WTC11 (cell line): ENCODE results near the gene THRSP. TPM values are rescaled to one million over a fixed set of nuclear protein-coding genes. Genes with fewer than 3 reads are reported as not detected.

Source experiments
- ATAC-seq: fragments of 200-7000 bp; cut with Tn5 transposase; 2 replicates; pipeline ENCODE4 v1.10.0; 2021; ENCODE audit warnings: mild to moderate bottlenecking, moderate library complexity
- CTCF ChIA-PET: fragments of 300-600 bp; sonication (Branson Sonifier 250); formaldehyde crosslinking; loops from one replicate; lab custom pipeline; 2021; ENCODE audit warnings: antibody characterized with exemption; lab: Charles Lee
- POLR2A ChIA-PET: fragments of 350-600 bp; sonication (Branson Sonifier 250); formaldehyde crosslinking; loops from one replicate; lab custom pipeline; 2021; ENCODE audit warnings: antibody characterized with exemption; lab: Charles Lee
- DNase-seq: peaks from one replicate; pipeline ENCODE4 v3.0.0; 2021; ENCODE audit warnings: low spot score
- H3K27ac Mint-ChIP-seq: 2 replicates; pipeline ENCODE4 v1.8.0; 2021; ENCODE audit warnings: mixed read lengths
- H3K27me3 Mint-ChIP-seq: 2 replicates; pipeline ENCODE4 v1.8.0; 2021; ENCODE audit warnings: low read depth, mild to moderate bottlenecking, moderate library complexity, mixed read lengths
- H3K36me3 Mint-ChIP-seq: 2 replicates; pipeline ENCODE4 v1.8.0; 2021; ENCODE audit warnings: mixed read lengths
- H3K4me1 Mint-ChIP-seq: 2 replicates; pipeline ENCODE4 v1.8.0; 2022; ENCODE audit warnings: mixed read lengths
- H3K4me3 Mint-ChIP-seq: 2 replicates; pipeline ENCODE4 v1.8.0; 2021; ENCODE audit warnings: mild to moderate bottlenecking, moderate library complexity, mixed read lengths
- H3K9me3 Mint-ChIP-seq: 2 replicates; pipeline ENCODE4 v1.8.0; 2021; ENCODE audit warnings: mixed read lengths
- KAT7 ChIP-seq: sonication (generic); formaldehyde crosslinking; IDR thresholded peaks from 2 replicates; pipeline ENCODE4 v1.8.1; 2023; ENCODE audit warnings: missing genetic modification reagents, mild to moderate bottlenecking, borderline replicate concordance
- ZNF317 ChIP-seq: sonication (generic); formaldehyde crosslinking; IDR thresholded peaks from 2 replicates; pipeline ENCODE4 v1.8.1; 2023; ENCODE audit warnings: low read depth, mild to moderate bottlenecking, moderate library complexity, missing genetic modification reagents, borderline replicate concordance
- total RNA-seq: library from RNA; stranded (reverse); gene quantifications from 3 replicates; pipeline ENCODE4 v1.2.3, GENCODE V29; 2021
- TF ChIP-seq, protein P1 (sequence below): sonication (generic); formaldehyde crosslinking; IDR thresholded peaks from 2 replicates; pipeline ENCODE4 v1.8.0; 2023; ENCODE audit warnings: missing genetic modification reagents, mild to moderate bottlenecking, borderline replicate concordance
- TF ChIP-seq, protein P2 (sequence below): sonication (generic); formaldehyde crosslinking; IDR thresholded peaks from 2 replicates; pipeline ENCODE4 v1.8.0; 2022; ENCODE audit warnings: mild to moderate bottlenecking, missing genetic modification reagents
- TF ChIP-seq, protein P3 (sequence below): sonication (generic); formaldehyde crosslinking; IDR thresholded peaks from 2 replicates; pipeline ENCODE4 v1.8.1; 2023; ENCODE audit warnings: mild to moderate bottlenecking, moderate library complexity, missing genetic modification reagents
- TF ChIP-seq, protein P4 (sequence below): sonication (generic); formaldehyde crosslinking; IDR thresholded peaks from 2 replicates; pipeline ENCODE4 v1.8.0; 2022; ENCODE audit warnings: mild to moderate bottlenecking, missing genetic modification reagents
- TF ChIP-seq, protein P5 (sequence below): fragments of 200-600 bp; IDR thresholded peaks from 2 replicates; pipeline ENCODE4 v1.8.0; 2022; ENCODE audit warnings: antibody characterized with exemption

The THRSP gene
- total RNA-seq, 1 experiment from 2014 or later: not detected

DNA sequence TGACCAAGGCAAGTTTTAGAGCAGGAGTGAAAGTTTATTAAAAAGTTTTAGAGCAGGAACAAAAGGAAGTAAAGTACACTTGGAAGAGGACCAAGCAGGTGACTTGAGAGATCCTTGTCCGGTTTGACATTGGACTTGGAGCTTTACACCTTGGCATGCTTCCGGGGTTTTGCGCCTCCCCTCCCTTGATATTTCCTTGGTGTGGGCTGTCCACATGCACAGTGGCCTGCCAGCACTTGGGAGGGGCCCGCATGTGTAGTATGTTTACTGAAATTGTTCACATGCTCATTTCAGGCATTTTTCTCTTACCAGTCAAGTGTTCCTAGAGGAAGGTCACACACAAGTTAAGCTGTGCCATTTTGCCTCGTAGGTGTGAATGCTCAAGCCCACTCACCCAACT is 19.0 kb upstream of the THRSP start (continued):
- TF ChIP-seq, protein P1, sequence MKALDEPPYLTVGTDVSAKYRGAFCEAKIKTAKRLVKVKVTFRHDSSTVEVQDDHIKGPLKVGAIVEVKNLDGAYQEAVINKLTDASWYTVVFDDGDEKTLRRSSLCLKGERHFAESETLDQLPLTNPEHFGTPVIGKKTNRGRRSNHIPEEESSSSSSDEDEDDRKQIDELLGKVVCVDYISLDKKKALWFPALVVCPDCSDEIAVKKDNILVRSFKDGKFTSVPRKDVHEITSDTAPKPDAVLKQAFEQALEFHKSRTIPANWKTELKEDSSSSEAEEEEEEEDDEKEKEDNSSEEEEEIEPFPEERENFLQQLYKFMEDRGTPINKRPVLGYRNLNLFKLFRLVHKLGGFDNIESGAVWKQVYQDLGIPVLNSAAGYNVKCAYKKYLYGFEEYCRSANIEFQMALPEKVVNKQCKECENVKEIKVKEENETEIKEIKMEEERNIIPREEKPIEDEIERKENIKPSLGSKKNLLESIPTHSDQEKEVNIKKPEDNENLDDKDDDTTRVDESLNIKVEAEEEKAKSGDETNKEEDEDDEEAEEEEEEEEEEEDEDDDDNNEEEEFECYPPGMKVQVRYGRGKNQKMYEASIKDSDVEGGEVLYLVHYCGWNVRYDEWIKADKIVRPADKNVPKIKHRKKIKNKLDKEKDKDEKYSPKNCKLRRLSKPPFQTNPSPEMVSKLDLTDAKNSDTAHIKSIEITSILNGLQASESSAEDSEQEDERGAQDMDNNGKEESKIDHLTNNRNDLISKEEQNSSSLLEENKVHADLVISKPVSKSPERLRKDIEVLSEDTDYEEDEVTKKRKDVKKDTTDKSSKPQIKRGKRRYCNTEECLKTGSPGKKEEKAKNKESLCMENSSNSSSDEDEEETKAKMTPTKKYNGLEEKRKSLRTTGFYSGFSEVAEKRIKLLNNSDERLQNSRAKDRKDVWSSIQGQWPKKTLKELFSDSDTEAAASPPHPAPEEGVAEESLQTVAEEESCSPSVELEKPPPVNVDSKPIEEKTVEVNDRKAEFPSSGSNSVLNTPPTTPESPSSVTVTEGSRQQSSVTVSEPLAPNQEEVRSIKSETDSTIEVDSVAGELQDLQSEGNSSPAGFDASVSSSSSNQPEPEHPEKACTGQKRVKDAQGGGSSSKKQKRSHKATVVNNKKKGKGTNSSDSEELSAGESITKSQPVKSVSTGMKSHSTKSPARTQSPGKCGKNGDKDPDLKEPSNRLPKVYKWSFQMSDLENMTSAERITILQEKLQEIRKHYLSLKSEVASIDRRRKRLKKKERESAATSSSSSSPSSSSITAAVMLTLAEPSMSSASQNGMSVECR: no peak

DNA sequence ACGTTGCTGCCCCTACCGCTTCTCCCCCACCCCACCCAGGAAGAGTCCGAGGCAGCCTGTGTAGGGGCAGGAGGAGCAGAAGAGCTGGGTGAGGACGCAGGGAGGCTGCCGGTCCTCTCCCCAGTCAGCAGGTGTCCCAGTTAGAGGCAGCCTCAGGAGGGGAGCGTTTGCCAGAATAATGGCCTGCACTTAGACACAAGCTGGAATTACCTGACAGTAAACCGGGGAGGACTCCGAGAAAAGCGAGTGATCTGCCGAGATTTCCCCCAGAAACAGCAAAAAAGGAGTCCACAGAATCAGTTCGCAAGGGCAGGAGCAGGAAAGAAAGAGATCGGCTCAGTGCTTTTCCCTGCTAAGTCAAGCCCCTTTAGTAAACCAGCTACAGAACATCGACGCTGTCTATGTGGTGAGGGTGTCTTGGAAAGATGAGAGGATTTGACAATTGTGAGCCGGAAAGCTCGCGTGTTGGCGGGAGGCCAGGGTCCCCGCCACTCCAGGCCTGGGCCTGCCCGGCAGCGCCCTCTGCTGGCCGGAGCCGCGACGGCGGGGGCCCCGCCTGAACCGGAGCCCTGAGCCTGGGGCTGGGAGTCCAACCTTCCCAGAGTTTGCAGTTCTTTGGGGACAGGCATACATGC is 17.7 kb upstream of the THRSP start:
- Mint-ChIP-seq H3K4me3 (peak overlapping the region; percentile 62), H3K4me1 (peaks cover 24% of the 10 kb centered on the region), H3K27ac (no peak overlapping the region), H3K36me3 (no peaks in the 10 kb centered on the region; the same call in 1 of the 2 replicates), H3K9me3 (peaks cover 4% of the 10 kb centered on the region; the same call in 1 of the 2 replicates), H3K27me3 (peaks cover 23% of the 10 kb centered on the region)
- ChIA-PET CTCF (interaction anchor here (0.6 to 4.2 kb wide), 22 partner anchors 9 to 295 kb away, joined by 3 to 46 read pairs (median 5); partner anchors contain the start of genes ALG8, INTS4, KCTD21 and NDUFC2), POLR2A (interaction anchor here (1.0 kb wide), 1 partner anchor 51 kb away, joined by 3 read pairs; the partner anchor contains the start of gene INTS4)
- DNase-seq: peak; percentile 82
- peak; percentile 92 for ATAC-seq
- TF ChIP-seq, protein P1: 0 out of 2 replicates have a peak, but pooled peaks have one; percentile 23
- TF ChIP-seq, protein P2, sequence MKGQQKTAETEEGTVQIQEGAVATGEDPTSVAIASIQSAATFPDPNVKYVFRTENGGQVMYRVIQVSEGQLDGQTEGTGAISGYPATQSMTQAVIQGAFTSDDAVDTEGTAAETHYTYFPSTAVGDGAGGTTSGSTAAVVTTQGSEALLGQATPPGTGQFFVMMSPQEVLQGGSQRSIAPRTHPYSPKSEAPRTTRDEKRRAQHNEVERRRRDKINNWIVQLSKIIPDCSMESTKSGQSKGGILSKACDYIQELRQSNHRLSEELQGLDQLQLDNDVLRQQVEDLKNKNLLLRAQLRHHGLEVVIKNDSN (CRISPR knock-in tag): 0 out of 2 replicates have a peak, but pooled peaks have one; percentile 25
- TF ChIP-seq, protein P3, sequence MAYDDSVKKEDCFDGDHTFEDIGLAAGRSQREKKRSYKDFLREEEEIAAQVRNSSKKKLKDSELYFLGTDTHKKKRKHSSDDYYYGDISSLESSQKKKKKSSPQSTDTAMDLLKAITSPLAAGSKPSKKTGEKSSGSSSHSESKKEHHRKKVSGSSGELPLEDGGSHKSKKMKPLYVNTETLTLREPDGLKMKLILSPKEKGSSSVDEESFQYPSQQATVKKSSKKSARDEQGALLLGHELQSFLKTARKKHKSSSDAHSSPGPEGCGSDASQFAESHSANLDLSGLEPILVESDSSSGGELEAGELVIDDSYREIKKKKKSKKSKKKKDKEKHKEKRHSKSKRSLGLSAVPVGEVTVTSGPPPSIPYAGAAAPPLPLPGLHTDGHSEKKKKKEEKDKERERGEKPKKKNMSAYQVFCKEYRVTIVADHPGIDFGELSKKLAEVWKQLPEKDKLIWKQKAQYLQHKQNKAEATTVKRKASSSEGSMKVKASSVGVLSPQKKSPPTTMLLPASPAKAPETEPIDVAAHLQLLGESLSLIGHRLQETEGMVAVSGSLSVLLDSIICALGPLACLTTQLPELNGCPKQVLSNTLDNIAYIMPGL (CRISPR knock-in tag): peak; percentile 65
- no peak for TF ChIP-seq KAT7 (CRISPR knock-in tag)
- TF ChIP-seq, protein P4, sequence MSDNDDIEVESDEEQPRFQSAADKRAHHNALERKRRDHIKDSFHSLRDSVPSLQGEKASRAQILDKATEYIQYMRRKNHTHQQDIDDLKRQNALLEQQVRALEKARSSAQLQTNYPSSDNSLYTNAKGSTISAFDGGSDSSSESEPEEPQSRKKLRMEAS (CRISPR knock-in tag): peak; percentile 71; the same call in 1 of the 2 replicates
- no peak for TF ChIP-seq ZNF317
- TF ChIP-seq, protein P5, sequence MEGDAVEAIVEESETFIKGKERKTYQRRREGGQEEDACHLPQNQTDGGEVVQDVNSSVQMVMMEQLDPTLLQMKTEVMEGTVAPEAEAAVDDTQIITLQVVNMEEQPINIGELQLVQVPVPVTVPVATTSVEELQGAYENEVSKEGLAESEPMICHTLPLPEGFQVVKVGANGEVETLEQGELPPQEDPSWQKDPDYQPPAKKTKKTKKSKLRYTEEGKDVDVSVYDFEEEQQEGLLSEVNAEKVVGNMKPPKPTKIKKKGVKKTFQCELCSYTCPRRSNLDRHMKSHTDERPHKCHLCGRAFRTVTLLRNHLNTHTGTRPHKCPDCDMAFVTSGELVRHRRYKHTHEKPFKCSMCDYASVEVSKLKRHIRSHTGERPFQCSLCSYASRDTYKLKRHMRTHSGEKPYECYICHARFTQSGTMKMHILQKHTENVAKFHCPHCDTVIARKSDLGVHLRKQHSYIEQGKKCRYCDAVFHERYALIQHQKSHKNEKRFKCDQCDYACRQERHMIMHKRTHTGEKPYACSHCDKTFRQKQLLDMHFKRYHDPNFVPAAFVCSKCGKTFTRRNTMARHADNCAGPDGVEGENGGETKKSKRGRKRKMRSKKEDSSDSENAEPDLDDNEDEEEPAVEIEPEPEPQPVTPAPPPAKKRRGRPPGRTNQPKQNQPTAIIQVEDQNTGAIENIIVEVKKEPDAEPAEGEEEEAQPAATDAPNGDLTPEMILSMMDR: peak; percentile 97
- TF ChIP-seq, all 79 proteins: peak for 5
